ENCODE measurements around the gene PIP5KL1.
"Not testable (repeated sequence)": the region's sequence is repeated elsewhere in the genome, so short reads cannot be mapped to it uniquely, and the experiment has no call there.

Gene PIP5KL1

DNA sequence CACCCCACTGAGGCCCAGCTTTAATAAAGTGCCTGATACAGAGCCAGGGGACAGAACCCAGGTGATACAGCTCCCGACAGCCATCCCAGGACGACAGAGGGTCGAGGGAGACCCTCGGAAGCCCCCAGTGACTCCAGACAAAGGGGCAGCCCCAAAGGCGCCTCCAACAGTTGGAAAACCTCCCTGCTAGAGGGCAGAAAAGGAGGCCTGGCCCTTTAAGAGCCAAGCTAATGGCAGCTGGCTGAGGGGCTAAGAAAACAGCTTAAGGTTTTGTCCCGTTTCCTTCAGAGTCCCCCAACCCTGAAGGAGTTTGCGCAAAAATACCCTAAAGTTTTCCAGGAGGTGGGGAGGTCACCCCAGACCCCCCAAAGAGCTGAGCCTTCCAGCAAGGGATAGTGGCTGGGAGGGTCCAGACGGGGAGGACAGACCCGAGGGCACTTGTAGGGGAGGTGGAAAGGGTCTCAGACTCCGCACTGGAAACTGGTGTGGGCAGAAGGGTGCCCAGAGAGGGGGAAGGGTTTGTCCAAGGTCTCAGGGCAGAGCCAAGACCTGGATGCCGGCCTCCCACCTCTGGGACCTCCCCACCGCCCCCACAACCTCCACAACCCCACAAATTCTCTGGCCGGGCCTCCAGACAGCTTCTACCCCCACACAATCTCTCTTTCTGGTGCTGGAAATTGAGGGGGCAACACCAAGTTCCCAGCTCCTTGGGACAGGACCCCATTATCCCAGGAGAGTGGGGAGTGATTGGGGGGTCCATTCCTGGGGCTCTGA lies 44.9 kb downstream of the PIP5KL1 start:
- DNase-seq: no peak

DNA sequence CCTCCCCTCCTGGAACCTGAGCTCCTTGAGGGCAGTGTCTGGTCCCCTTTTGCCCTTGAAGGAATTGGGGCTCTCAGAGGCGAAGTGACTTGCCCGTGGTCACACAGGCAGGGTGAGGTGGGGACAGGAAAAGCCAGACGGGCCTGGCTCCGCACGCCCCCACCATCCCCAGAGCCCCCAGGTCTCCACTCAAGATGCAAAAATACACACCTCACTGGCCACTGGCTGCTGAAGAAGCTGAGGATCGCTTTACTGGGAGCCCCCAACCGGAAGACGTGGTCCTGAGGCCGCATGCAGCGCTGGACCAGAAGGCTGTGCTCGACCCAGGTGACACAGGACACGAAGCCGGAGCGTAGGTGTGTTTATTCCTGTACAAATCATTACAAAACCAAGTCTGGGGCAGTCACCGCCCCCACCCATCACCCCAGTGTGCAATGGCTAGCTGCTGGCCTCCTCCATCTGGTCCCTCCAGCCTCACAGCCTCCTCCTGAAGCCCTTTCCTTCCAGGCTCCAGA lies 45.5 kb downstream of the PIP5KL1 start:
- no peak for DNase-seq

DNA sequence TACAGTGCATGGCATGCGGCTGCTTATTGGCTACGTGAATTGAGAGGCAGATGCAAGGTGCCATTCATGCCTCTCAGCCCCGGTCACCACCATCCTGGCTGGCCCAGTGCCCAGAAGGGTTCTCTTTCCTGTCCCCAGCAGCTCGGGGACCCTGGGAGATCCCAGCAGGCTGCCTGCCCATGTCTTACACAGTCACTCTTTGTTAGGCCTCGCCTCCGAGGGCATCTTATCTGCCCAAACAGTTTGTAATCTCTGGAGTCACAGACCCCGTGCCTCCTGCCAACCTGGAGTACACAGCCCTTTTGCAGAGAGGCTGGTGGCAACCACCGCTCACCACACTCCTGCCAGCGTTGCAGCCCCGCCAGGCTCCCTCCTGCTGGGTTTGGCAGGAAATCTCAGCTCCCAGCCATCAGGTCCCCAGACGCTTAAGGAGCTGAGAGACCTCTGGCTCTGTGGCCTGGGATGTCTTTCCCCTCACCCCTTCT lies 46.1 kb downstream of the PIP5KL1 start:
- no peak for DNase-seq

DNA sequence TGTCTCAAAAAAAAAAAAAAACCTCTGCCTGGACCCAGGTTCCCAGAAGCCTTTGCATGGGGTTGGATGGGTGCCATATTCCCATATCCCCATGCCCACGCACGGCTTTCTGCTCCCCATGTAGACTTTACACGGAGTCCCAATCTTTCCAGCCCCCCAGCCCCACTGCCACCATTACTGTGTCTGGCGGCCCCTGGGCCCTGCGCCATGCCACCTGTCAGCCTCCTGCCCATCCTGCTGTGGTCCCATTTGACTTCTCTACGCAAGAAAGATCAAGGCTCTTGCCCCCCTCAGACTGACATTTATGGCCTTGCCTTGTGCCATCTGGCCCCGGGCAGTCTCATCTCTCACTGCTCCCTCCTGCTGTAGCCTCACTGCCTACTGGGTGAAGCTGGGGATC lies 46.6 kb downstream of the PIP5KL1 start:
- no peak for DNase-seq

DNA sequence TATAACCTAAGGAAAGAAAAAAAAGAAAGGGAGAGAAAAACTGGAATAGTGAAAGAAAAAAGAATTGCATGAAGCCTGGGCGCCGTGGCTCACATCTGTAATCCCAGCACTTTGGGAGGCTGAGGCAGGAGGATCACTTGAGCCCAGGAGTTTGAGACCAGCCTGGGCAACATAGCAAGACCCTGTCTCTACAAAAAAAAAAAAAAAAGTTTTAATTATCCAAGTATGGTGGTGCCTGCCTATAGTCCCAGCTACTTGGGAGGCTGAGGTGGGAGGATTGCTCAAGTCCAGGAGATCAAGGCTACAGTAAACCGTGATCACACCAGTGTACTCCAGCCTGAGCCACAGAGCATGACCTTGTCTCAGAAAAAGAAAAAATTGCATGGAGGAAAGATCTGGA lies 48.9 kb downstream of the PIP5KL1 start:
- not testable (repeated sequence) for DNase-seq

DNA sequence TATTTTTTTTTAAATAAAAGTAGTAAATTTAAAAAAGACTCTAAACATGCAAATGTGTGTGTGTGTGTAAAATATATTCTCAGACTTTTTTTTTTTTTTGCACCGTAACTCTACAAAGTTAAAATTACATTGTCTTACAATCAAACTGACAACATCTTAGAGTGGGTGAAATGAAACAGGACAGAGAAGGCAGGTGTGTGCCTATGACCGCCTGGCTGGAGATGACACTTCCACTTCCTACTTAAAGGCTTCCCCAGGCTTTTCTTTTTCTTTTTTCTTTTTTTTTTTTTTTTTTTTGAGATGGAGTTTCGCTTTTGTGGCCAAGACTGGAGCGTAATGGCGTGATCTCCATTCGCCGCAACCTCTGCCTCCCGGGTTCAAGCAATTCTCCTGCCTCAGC lies 50.4 kb downstream of the PIP5KL1 start:
- DNase-seq: no peak

DNA sequence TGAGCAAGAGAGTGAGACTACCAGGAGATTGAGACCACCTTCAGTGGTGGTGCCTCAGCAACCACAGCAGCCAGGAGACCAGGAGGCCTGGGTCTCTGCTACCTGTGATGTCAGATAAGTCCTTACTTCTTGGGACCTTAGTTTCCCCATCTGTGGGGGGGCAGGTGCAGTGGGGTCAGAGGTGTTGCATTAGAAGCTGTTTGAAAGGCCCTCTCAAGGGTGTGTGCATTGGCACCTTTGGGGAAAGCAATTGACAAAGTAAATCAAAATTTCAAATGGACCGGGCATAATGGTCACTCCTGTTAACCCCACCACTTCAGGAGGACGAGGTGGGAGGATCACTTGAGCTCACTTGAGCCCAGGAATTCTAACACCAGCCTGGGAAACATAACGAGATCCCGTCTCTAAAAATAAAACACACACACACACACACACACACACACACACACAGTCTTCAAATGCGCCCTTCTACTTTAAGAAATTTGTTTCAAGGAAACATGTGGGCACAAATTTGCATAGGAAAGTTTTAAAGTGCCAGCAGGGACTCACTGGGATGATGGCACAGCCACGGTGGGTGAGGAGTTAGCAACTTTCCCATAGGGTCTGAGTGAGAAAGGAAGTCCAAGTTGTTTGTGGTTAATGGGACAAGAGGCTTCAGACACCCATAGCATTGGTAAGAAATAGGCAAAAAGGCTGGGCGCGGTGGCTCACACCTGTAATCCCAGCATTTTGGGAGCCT lies 51.8 kb downstream of the PIP5KL1 start:
- DNase-seq: no peak

DNA sequence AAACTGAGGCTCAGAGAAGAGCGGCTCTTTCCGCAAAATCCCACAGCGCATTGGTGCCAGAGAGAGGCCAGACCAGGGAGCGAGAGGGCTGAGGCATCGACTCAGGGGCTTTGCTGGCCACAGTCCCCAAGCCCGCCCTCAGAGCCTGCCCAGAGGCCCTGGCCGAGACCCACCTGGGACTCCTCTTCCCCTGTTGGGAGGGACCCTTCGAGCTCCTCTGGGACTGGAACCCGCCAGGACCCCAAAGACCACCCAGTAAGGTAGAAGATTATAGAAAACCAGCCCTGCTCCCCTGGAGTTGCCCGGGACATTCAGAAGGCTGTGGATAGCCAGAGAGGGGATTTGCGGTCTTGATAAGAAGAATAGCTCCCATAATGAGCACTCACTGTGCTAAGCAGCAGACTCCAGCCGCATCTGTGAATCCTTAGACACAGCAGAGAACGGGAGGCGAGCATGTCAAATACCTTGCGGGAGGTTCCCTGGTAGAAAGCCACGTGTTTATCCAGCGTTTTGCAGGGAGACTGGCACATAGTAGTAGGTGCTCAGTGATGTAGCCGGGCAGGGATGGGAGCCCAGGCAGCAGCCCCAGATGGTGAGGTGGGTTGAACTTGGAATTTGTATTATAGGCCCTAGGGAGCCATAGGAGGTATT lies 52.5 kb downstream of the PIP5KL1 start:
- DNase-seq: no peak

DNA sequence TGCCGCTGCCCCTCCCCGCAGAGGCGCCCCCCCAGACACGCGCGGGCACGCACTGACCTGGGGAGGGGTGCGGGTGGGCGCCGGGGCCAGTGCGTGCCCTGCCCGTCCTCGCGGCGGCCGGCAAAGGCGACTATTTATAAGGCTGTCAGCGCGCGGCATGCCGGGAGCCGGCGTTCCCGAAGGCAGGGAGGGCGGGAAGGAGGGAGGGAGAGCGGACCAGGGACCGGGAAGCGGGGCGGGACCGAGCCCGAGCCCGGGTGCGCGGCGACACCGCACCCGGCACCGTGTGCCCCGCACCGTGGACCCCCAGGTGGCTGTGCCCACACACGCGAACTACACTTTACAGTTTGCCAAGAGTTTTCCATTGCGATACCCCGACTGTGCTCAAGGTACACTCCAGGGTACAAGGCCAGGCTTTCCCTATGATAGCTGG lies 53.0 kb downstream of the PIP5KL1 start, which contains the start of gene AK1:
AK1 (minus strand) TSS at position 110 of the 433 bp plus-strand sequence. CDS start 3,058 bp downstream, outside the sequence.
- no peak for DNase-seq

DNA sequence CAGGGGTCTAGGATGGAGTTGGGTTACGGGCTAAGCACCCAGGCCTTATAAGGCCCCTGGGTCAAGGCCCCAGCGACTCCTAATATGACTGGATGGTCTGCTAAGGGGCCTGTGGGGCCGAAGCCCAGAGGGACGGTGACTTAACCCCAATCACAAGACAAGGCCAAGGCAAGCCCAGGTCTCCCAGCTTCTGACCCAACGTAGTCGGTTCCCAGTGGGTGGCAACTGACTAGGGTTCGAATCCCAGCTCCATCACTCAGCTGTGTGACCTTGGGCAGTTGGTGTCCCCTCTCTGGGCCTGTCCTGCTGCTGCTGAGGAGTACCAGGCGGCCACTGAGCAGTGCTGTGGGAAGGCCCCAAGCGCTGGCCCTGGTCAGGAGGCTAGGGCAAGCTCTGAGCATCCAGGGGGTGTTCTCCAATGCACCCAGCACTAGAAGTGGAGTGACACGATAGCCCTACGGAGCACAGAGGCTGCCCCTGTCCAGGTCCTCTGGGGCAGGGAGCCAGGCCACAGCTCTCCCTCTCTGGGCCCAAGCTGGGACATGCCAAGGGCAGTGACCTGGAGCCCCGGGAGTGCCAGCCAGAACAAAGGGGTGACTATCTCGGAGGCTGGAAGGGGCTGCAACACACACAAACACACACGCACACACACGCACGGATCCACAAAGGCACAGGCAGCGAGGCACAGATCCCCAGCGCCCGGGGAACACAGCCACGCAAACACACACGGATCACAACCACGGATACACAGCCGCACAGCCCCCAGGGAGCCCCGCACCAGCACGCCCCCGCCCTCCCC lies 53.6 kb downstream of the PIP5KL1 start:
- DNase-seq: no peak

DNA sequence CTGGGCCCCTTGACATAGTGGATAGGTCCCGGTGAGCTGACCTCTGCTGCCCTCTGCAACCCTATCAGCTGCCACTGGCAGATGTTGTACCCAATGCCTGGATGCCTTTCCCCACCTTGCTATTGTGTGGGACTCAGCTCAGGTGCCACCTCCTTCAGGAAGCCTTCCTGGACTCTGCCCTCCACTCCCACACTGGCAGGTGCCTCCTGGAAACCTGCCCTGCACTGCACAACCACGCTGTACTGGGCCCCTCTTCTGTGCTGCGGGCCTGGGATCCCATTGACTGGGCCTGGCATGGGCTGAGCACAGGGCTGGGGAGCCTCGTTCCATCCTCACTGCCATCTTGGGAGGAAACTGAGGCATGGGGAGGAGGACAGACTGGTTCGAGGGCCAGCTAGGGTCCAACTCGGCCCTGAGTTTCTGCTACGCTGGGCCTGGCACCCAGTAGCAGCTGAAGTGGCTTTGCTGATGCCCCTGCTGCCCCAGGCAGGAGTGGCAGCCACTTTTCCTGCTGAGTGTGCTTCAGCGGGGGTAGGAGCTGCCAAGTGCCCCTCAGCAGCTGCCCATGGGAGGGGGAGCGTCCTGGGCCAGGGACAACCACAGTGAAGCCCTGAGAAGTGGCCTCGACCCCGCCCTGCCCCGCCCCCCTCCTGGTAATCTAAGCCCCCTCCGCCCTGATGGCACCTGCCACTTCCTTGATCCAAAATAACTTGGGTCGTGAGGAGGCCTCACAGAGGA lies 54.4 kb downstream of the PIP5KL1 start:
- DNase-seq: no peak

DNA sequence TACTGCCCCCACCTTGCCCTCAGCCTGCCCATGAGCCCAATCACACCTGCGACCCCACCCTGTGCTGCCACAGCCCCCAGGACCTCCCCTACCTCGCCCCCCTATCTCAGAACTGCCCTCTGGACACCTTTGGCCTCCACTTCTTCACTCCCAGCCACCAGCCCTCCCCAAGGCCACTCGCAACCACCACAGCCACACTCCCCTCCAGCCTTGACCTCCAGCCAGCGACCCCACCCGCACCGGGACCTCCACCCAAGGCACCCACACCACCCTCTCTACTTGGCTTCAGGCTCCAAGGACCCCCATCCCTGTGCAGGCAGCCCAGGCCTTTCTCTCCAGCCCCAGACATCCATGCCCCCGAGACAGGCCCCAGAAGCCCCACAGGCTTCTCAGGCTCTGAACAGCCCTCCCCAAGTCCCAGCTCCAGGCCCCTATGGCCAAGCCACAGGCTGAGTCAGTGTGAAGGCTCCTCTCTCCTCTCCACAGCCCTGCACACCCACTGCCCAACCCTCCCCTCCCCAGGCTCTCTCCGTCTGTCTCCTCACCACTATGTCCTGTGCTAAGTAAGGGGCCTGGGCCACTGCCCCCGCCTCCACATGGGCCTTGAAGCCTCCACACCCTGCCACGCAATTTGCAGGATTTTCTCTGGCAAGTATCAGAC lies 55.1 kb downstream of the PIP5KL1 start:
- DNase-seq: no peak

DNA sequence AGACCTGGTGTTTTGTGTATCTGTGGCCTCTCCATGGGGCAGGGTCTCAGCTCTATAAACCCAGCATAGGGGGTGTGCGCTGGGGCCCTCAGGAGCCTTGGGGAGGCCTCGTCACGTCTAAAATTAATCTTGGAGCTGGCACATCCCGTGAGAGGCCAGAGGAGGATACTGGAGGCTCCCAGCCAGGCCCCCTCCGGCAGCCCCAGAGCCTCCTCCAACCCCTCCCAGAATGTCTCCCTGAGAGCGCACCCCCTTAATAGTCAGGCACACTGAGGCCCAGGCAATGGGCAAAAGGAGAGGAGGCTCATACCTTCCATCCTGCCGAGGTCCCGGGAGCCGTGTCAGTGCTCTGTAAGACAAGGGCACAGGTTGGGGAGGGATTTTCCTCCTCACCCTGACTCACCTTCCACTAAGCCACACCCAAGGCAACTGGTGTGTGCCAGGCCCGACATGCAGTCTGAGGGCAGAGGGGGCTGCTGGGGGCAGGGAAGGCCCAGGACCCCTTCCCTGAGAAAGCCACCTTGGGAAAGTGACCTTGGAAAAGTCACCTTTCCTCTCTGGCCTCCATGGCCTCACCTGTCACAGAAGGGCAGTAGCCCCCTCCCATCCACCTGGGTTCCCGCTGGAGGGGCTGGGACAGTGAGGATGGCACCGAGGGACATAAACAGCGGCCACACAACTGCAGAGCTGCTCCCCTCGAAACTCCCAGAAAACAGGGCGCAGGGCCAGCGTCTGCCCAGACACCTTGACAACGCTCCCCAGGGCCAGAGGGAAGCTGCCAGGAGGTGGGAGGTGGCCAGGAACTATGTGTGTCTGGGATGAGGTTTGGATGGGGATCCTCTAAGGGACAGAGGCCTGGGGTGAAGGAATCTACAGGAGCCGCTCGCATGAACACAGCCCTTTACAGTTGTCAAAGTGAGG lies 56.0 kb downstream of the PIP5KL1 start:
- DNase-seq: no peak

DNA sequence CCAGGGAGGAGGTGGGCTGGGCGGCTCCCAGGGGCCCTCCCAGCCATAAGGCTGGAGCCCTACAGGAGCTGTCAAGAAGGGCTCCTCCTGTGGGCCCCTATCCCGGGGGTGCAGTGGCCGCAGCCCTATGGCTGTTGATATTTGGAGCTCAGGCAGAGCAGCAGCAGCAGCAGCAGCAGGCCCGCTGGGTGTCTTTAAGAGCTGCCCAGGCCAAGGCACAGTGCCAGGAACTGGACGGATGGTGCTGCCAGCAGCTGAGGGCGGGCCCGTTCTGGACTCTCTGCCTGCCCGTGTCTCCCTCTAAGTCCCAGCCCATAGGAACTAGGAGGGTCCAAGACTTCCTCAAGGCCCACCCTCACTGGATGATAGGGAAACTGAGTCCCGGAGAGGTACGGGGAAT lies 56.7 kb downstream of the PIP5KL1 start:
- no peak for DNase-seq

DNA sequence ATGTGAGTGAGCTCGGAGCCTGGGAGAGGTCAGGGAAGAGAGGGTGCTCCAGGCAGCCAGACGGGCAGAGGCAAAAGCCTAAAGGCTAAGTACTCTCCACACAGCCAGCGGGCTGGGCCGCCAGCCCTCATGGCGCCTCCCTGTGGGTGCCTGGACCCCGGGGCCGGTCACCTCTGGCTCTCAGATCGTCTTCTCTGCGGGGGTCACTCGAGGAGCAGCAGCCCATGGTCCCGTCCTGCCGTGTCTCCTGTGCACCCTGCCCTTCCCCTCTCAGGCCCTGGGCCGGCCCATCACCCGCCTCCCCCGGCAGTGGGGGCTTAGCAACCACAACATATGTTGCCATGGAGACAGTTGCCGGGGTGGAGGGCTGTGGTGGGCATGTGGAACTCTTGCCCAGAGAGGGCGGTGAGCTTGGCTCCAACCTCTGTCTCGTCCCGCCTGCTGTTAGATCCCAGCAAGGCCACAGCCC lies 57.3 kb downstream of the PIP5KL1 start:
- no peak for DNase-seq

DNA sequence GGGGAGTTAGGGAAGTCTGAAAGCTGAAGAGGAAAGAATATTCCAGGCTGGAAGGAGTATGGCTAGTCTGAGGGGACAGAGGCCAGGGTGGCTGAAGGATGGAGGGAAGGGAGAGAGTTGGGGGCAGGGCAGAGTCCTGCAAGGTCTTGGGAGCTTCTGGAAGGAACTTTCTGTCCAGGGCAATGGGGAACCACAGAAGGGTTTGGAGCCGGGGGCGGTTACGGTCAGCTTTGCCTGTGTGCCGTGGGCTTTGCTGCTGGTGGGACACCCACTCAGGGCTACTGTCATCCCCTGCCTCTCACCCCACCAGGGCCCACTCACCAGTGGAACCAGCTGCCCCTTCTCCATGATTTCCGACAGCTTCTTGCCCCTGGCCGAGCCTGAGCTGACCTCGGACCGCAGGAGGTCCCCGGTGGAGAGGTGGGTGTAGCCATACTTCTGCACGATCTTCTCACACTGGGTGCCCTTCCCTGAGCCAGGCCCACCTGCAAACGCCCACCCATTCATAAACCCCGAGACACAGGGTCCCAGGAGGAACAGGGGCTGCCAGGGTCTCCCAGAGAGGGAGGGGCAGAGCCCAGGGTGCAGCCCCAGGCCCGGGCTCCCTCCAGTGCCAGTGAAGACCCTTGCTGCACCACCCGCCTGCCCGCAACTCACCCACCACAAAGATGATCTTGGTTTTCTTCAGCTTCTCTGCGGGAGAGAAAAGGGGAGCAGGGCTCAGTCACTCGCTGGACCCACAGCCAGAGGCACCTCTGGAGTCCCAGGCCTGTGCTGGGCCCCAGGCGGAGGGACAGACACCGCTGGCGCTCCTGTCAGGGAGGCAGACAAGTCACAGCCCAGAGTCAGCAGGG lies 58.0 kb downstream of the PIP5KL1 start:
- DNase-seq: no peak

DNA sequence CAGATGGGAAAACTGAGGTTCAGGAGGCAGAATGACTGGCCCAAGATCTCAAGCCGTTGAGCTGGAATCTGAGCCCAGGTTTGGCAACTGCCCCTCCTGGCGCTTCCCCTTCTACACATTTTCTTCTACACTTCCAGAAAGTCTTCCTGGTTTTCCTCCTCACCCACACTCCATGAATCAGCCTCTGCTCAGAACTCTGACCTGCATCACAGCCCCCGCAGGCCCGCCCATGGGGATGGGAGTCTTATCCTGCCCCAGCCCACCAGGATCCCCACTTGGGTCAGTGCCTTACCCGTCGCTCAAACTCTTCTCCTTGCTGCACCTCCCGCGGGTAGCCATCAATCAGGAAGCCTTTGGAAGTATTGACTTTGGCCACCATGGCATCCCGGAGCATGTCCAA lies 59.0 kb downstream of the PIP5KL1 start:
- DNase-seq: no peak

DNA sequence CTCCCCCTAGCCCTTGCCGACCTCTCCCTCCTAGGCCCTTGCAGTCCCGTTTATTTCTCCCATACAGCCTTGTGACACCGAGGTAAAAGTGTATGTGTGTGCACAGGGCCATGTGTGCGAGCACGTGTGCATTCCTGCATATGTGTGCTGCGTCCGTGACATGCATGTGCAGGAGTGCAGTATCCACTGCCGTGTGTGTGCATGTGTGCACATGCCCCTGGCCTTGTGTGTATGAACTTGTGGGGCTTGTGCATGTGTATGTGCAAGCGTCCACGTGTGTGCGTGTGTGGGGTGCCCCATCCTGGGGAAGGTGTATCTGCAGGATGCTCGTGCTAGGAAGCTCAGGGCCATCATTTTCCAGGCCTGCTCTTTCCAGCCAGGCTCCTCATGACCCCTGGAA lies 59.7 kb downstream of the PIP5KL1 start:
- DNase-seq: no peak

Data from stimulated activated CD4-positive, alpha-beta T cell treated with anti-CD3 and anti-CD28 coated beads, Interleukin-4, amount 100 ng/mL, for 1 hour (primary cell).